Measurements from ENCODE around the gene COL6A3.

The COL6A3 gene

GRCh38 chr2:237441605-237442274 lies 27.8 kb upstream of the COL6A3 start:
- peak in 1 of 2 donors; percentile 41 for DNase-seq

- DNase-seq: no peak
Observed at GRCh38 chr2:237440819-237441281, 26.9 kb upstream of the COL6A3 start.

- no peak for DNase-seq
Observed at GRCh38 chr2:237438080-237438940, 24.3 kb upstream of the COL6A3 start.

- DNase-seq: no peak
Observed at GRCh38 chr2:237437566-237437965, 23.6 kb upstream of the COL6A3 start.

- DNase-seq: no peak
Observed at GRCh38 chr2:237435844-237436587, 22.1 kb upstream of the COL6A3 start.

- DNase-seq: peak; percentile 38 to 78
Observed at GRCh38 chr2:237434866-237435311, 20.9 kb upstream of the COL6A3 start.

- no peak for DNase-seq
Observed at GRCh38 chr2:237433920-237434676, 20.1 kb upstream of the COL6A3 start.

- DNase-seq: peak; percentile 25 to 69
Observed at GRCh38 chr2:237432484-237433092, 18.6 kb upstream of the COL6A3 start.

GRCh38 chr2:237431837-237432236 lies 17.9 kb upstream of the COL6A3 start:
- DNase-seq: no peak

GRCh38 chr2:237431372-237431771 lies 17.4 kb upstream of the COL6A3 start:
- DNase-seq: peak; percentile 40 to 80

- DNase-seq: no peak
Observed at GRCh38 chr2:237430861-237431260, 16.9 kb upstream of the COL6A3 start.

- no peak for DNase-seq
Observed at GRCh38 chr2:237429753-237430152, 15.8 kb upstream of the COL6A3 start.

GRCh38 chr2:237427769-237428506 lies 14.0 kb upstream of the COL6A3 start:
- no peak for DNase-seq

- no peak for DNase-seq
Observed at GRCh38 chr2:237426517-237426916, 12.6 kb upstream of the COL6A3 start.

- no peak for DNase-seq
Observed at GRCh38 chr2:237425320-237425719, 11.4 kb upstream of the COL6A3 start.

GRCh38 chr2:237424544-237424943 lies 10.6 kb upstream of the COL6A3 start:
- DNase-seq: no peak

- no peak for DNase-seq
Observed at GRCh38 chr2:237423891-237424290, 9.9 kb upstream of the COL6A3 start.

- DNase-seq: no peak
Observed at GRCh38 chr2:237422309-237422708, 8.3 kb upstream of the COL6A3 start.

GRCh38 chr2:237421542-237422116 lies 7.7 kb upstream of the COL6A3 start:
- DNase-seq: peak; percentile 50 to 78

GRCh38 chr2:237418300-237418699 lies 4.3 kb upstream of the COL6A3 start:
- DNase-seq: no peak

All from inflammatory macrophage treated with lipopolysaccharide for 1 hour (primary cell).